GM23248 (cell line): ENCODE measurements around the gene AKAP6. TPM values are rescaled to one million over a fixed set of nuclear protein-coding genes. Genes with fewer than 3 reads are reported as not detected.

Experiments
- DNase-seq: peaks from one replicate; pipeline ENCODE4 v3.0.0-alpha.2; 2015
- H2AFZ ChIP-seq: fragments of 200-600 bp; sonication (generic); 2 replicates; pipeline ENCODE4 v1.6.1; 2016; ENCODE audit warnings: antibody characterized with exemption
- H3F3A ChIP-seq: fragments of 200-600 bp; sonication (generic); 2 replicates; pipeline ENCODE4 v1.6.1; 2016; ENCODE audit warnings: mild to moderate bottlenecking, antibody characterized with exemption, mixed run types; ENCODE audit not compliant: insufficient read depth
- H3K27ac ChIP-seq: fragments of 200-600 bp; sonication (generic); 2 replicates; pipeline ENCODE4 v1.5.1; 2016; ENCODE audit warnings: mild to moderate bottlenecking
- H3K27me3 ChIP-seq: fragments of 200-600 bp; sonication (generic); replicated peaks from 2 replicates; pipeline ENCODE4 v1.6.1; 2016; ENCODE audit warnings: mild to moderate bottlenecking; ENCODE audit not compliant: insufficient read depth
- H3K36me3 ChIP-seq: fragments of 200-600 bp; sonication (generic); 2 replicates; pipeline ENCODE4 v1.6.1; 2016; ENCODE audit warnings: low read depth, mild to moderate bottlenecking
- H3K4me1 ChIP-seq: fragments of 200-600 bp; sonication (generic); 2 replicates; pipeline ENCODE4 v1.6.1; 2016; ENCODE audit warnings: mild to moderate bottlenecking; ENCODE audit not compliant: insufficient read depth
- H3K4me2 ChIP-seq: fragments of 200-600 bp; sonication (generic); one replicate; pipeline ENCODE4 v1.6.1; 2016; ENCODE audit warnings: mild to moderate bottlenecking; ENCODE audit not compliant: unreplicated experiment
- H3K4me3 ChIP-seq: fragments of 200-600 bp; sonication (generic); 2 replicates; pipeline ENCODE4 v1.5.1; 2016; ENCODE audit warnings: mild to moderate bottlenecking
- H3K79me2 ChIP-seq: fragments of 200-600 bp; sonication (generic); 2 replicates; pipeline ENCODE4 v1.6.1; 2016; ENCODE audit warnings: mild to moderate bottlenecking; ENCODE audit not compliant: insufficient read depth
- H3K9ac ChIP-seq: fragments of 200-600 bp; sonication (generic); 2 replicates; pipeline ENCODE4 v1.6.1; 2016; ENCODE audit warnings: mild to moderate bottlenecking
- H3K9me2 ChIP-seq: fragments of 200-600 bp; sonication (generic); 2 replicates; pipeline ENCODE4 v1.6.1; 2016; ENCODE audit warnings: mixed run types, mild to moderate bottlenecking, moderate library complexity; ENCODE audit not compliant: insufficient read depth
- H3K9me3 ChIP-seq: fragments of 200-600 bp; sonication (generic); one replicate; pipeline ENCODE4 v1.6.1; 2017; ENCODE audit warnings: low read depth
- H4K20me1 ChIP-seq: fragments of 200-600 bp; sonication (generic); 2 replicates; pipeline ENCODE4 v1.6.0; 2016; ENCODE audit not compliant: insufficient read depth
- EZH2 ChIP-seq: fragments of 200-600 bp; sonication (generic); IDR thresholded peaks from 2 replicates; pipeline ENCODE4 v1.6.1; 2018; ENCODE audit warnings: antibody characterized with exemption, mild to moderate bottlenecking; ENCODE audit not compliant: insufficient read depth, poor library complexity, severe bottlenecking
- EZH2phosphoT487 ChIP-seq: fragments of 200-600 bp; sonication (generic); IDR thresholded peaks from 2 replicates; pipeline ENCODE4 v1.6.1; 2018; ENCODE audit warnings: antibody characterized with exemption, moderate library complexity, mild to moderate bottlenecking, low read depth; ENCODE audit not compliant: insufficient read depth
- WGBS, 2 experiments: methylation state at CpG; one replicate each; pipeline ENCODE4 v1.1.6; 2015 to 2017; ENCODE audit warnings: low lambda C conversion rate in 2 of 2, low coverage in 1 of 2; ENCODE audit errors: missing lambda C conversion rate in 2 of 2; 5-methylcytosine and 5-hydroxymethylcytosine counted together
- in situ Hi-C: fragments of 300-500 bp; cut with MboI; formaldehyde crosslinking; loops from 2 replicates; pipeline ENCODE4 v1.15.0; 2020
- polyA plus RNA-seq: library from polyadenylated mRNA; unstranded; fragments of >200 nt; fragmentation: Nextera tagmentation; extraction: Ambion mirVana; gene quantifications from 2 replicates; pipeline ENCODE4 v1.2.1, GENCODE V29; 2016
- total RNA-seq: library from RNA; depleted of rRNA; stranded (reverse); fragments of >200 nt; shearing (Covaris generic); gene quantifications from 2 replicates; pipeline ENCODE4 v1.2.3, GENCODE V29; 2014

AKAP6 gene
- total and polyA plus RNA-seq, 2 experiments from 2014 or later, result 4.8 to 19.1 TPM

DNA sequence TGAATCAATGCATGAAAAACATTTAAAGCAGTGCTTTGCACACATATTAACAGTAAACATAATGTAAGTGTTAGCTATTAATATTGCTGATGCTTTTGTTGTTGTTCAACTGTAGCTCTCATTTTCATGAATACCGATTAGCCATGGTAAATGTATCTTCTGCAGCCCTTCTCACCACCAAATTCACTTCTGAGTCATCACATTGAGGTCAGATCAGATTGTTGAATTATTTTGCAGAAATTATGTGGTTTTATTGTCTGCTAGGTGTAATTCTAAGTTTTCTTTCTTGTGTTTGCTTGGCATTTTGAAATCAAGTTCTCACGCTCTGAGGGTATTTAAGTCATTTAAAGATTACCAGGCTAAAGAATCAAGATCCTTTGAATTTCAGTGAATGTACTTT lies 74.6 kb downstream of the AKAP6 start:
- peak; percentile 55 for DNase-seq

GRCh38 chr14:32404784-32405573 lies 75.9 kb downstream of the AKAP6 start:
- Histone ChIP-seq H3K27ac (no peak overlapping the region), H3K4me3 (no peak overlapping the region), H3K9me2 (no peaks in the 10 kb centered on the region), H3K79me2 (no peaks in the 10 kb centered on the region), H3K27me3 (no peaks in the 10 kb centered on the region), H3K36me3 (no peaks in the 10 kb centered on the region), H4K20me1 (no peaks in the 10 kb centered on the region), H3K9me3 (no peaks in the 10 kb centered on the region), H3K4me2 (no peak overlapping the region), H3K4me1 (peaks cover 29% of the 10 kb centered on the region), H3F3A (peaks cover 6% of the 10 kb centered on the region), H2AFZ (no peak overlapping the region), H3K9ac (no peak overlapping the region)
- in situ Hi-C loops, result no loop called here
- DNase-seq, result no peak
- no peak for TF ChIP-seq EZH2

More for the DNA sequence above, 74.6 kb downstream of the AKAP6 start:
- no peaks in the 10 kb centered on the region for H3K9me3 ChIP-seq
- H3K27ac ChIP-seq, result no peak overlapping the region
- H2AFZ ChIP-seq, result no peak overlapping the region
- peaks cover 15% of the 10 kb centered on the region for H3F3A ChIP-seq
- no peaks in the 10 kb centered on the region for H3K36me3 ChIP-seq
- peak overlapping the region; percentile 6 for H3K4me2 ChIP-seq
- in situ Hi-C loops, result no loop called here
- H3K4me1 ChIP-seq, result peaks cover 34% of the 10 kb centered on the region
- H3K9me2 ChIP-seq, result no peaks in the 10 kb centered on the region
- no peaks in the 10 kb centered on the region for H3K79me2 ChIP-seq
- no peaks in the 10 kb centered on the region for H4K20me1 ChIP-seq
- 82 to 85% methylated on average over 2 of the region's 2 CpGs for WGBS, 2 experiments
- TF ChIP-seq EZH2, result no peak
- no peak overlapping the region for H3K4me3 ChIP-seq
- no peak overlapping the region for H3K9ac ChIP-seq
- no peaks in the 10 kb centered on the region for H3K27me3 ChIP-seq

- no peak overlapping the region for H2AFZ ChIP-seq
- DNase-seq, result no peak
- H3K9me2 ChIP-seq, result no peaks in the 10 kb centered on the region
- no peaks in the 10 kb centered on the region for H4K20me1 ChIP-seq
- H3F3A ChIP-seq, result peaks cover 2% of the 10 kb centered on the region; the same call in 1 of the 2 replicates
- WGBS, 2 experiments, result 97% methylated on average over 2 of the region's 2 CpGs
- H3K4me1 ChIP-seq, result peaks cover 21% of the 10 kb centered on the region
- no peak overlapping the region for H3K27ac ChIP-seq
- H3K36me3 ChIP-seq, result no peaks in the 10 kb centered on the region
- in situ Hi-C loops, result no loop called here
- TF ChIP-seq EZH2phosphoT487 (no peak), EZH2 (no peak)
- no peak overlapping the region for H3K9ac ChIP-seq
- no peaks in the 10 kb centered on the region for H3K9me3 ChIP-seq
- no peaks in the 10 kb centered on the region for H3K27me3 ChIP-seq
- H3K79me2 ChIP-seq, result no peaks in the 10 kb centered on the region
- H3K4me3 ChIP-seq, result no peak overlapping the region
- H3K4me2 ChIP-seq, result no peak overlapping the region
Measured at GRCh38 chr14:32405856-32406255, 76.8 kb downstream of the AKAP6 start.

DNA sequence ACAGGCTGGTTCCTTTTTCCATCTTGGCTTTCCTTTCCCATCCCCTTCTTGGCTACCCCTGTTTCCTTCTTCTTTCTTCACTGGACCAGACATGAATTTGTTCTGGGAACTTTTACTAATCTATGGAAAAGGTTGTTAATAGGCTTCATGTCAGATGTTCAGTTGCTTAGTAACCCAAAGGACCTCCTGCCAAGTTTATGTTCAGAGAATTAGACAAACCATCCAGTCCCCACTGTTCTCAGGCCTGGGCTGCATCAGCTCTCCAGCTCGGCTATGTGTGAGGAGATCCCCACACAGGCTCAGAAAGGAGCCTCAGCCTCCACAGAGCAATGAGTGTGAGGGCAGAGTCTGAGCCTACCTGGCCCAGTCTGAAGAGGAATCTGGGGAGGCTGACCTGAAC lies 78.0 kb downstream of the AKAP6 start:
- Histone ChIP-seq H3K9ac (no peak overlapping the region), H3K9me2 (no peaks in the 10 kb centered on the region), H3K79me2 (no peaks in the 10 kb centered on the region), H3F3A (no peaks in the 10 kb centered on the region), H3K4me2 (no peak overlapping the region), H3K36me3 (no peaks in the 10 kb centered on the region), H3K4me1 (peaks cover 18% of the 10 kb centered on the region), H2AFZ (no peak overlapping the region), H4K20me1 (no peaks in the 10 kb centered on the region), H3K27ac (no peak overlapping the region), H3K27me3 (no peaks in the 10 kb centered on the region), H3K9me3 (no peaks in the 10 kb centered on the region), H3K4me3 (no peak overlapping the region)
- TF ChIP-seq EZH2phosphoT487 (no peak), EZH2 (no peak)
- in situ Hi-C loops, result no loop called here
- no peak for DNase-seq
- 100% methylated on average over 1 of the region's 1 CpG for WGBS, 2 experiments

- DNase-seq, result peak; percentile 43
- no peak overlapping the region for H3K27ac ChIP-seq
Measured at GRCh38 chr14:32408018-32408417, 78.9 kb downstream of the AKAP6 start.

More at GRCh38 chr14:32408018-32408417, 78.9 kb downstream of the AKAP6 start:
- Histone ChIP-seq H4K20me1 (no peaks in the 10 kb centered on the region), H3K9me2 (no peaks in the 10 kb centered on the region), H3K27me3 (no peaks in the 10 kb centered on the region), H3K9me3 (no peaks in the 10 kb centered on the region), H3K79me2 (no peaks in the 10 kb centered on the region), H3K4me1 (peaks cover 18% of the 10 kb centered on the region), H3K9ac (no peak overlapping the region), H3K36me3 (no peaks in the 10 kb centered on the region), H2AFZ (no peak overlapping the region), H3K4me3 (no peak overlapping the region), H3F3A (no peaks in the 10 kb centered on the region), H3K4me2 (no peak overlapping the region)
- in situ Hi-C loops, result no loop called here
- no peak for TF ChIP-seq EZH2phosphoT487
- no peak for TF ChIP-seq EZH2
- 47 to 51% methylated on average over 3 of the region's 3 CpGs for WGBS, 2 experiments
